GM10248 (cell line): ENCODE results near the gene WWC2.
"Not testable (repeated sequence)": the region's sequence is repeated elsewhere in the genome, so short reads cannot be mapped to it uniquely, and the experiment has no call there.

Experiments
- CTCF ChIA-PET: fragments of 300-600 bp; sonication (Branson Sonifier 250); formaldehyde crosslinking; extraction: SDS; loops from one replicate; lab custom pipeline; 2021; ENCODE audit warnings: antibody characterized with exemption; lab: Yijun Ruan, JAX
- POLR2A ChIA-PET: fragments of 350-650 bp; sonication (Branson Sonifier 250); formaldehyde crosslinking; extraction: SDS; loops from one replicate; lab custom pipeline; 2020; ENCODE audit warnings: antibody characterized with exemption; lab: Yijun Ruan, JAX
- DNase-seq: peaks from one replicate; pipeline ENCODE4 v3.0.0; 2012; ENCODE audit errors: extremely low spot score
- CTCF ChIP-seq: IDR thresholded peaks from 2 replicates; pipeline ENCODE4 v1.5.1; 2012; ENCODE audit warnings: mild to moderate bottlenecking, low read depth; ENCODE audit errors: extremely low read depth, missing control alignments, control extremely low read depth

The WWC2 gene

GRCh38 chr4:183106839-183107238 lies 7.8 kb downstream of the WWC2 start:
- TF ChIP-seq CTCF: no peak
- CTCF ChIA-PET: no interaction called here
- no peak for DNase-seq
- POLR2A ChIA-PET: no interaction called here

GRCh38 chr4:183107891-183108459 lies 8.9 kb downstream of the WWC2 start:
- ChIA-PET POLR2A (no interaction called here), CTCF (no interaction called here)

GRCh38 chr4:183110244-183110643 lies 11.2 kb downstream of the WWC2 start:
- CTCF ChIA-PET: interaction anchor here (1.2 kb wide), 1 partner anchor 19 kb away, joined by 4 read pairs; no protein-coding TSS in a partner anchor

More at GRCh38 chr4:183107891-183108459, 8.9 kb downstream of the WWC2 start:
- no peak for DNase-seq
- no peak for TF ChIP-seq CTCF

GRCh38 chr4:183111452-183111885 lies 12.4 kb downstream of the WWC2 start:
- ChIA-PET POLR2A (no interaction called here), CTCF (no interaction called here)
- DNase-seq: no peak
- TF ChIP-seq CTCF: no peak

More at GRCh38 chr4:183110244-183110643, 11.2 kb downstream of the WWC2 start:
- POLR2A ChIA-PET: no interaction called here
- no peak for DNase-seq
- no peak for TF ChIP-seq CTCF

GRCh38 chr4:183118141-183118540 lies 19.1 kb downstream of the WWC2 start:
- CTCF ChIA-PET: no interaction called here
- DNase-seq: no peak
- POLR2A ChIA-PET: no interaction called here
- TF ChIP-seq CTCF: no peak

GRCh38 chr4:183118585-183118984 lies 19.5 kb downstream of the WWC2 start:
- ChIA-PET POLR2A (no interaction called here), CTCF (no interaction called here)
- TF ChIP-seq CTCF: no peak
- DNase-seq: no peak

- DNase-seq, POLR2A ChIA-PET: not testable (repeated sequence)
- CTCF ChIA-PET: interaction anchor here (0.9 kb wide), 1 partner anchor 9 kb away, joined by 3 read pairs; no protein-coding TSS in a partner anchor
Measured at GRCh38 chr4:183121660-183122059, 22.6 kb downstream of the WWC2 start.
